ENCODE measurements around the gene PAQR4. TPM values are rescaled to one million over a fixed set of nuclear protein-coding genes. Genes with fewer than 3 reads are reported as not detected.
A peak's percentile ranks its signal among the peaks of the same experiment; 100 is the strongest.

The PAQR4 gene
- polyA plus RNA-seq, 2 of the 4 experiments (the other 2 are of a cell fraction) = 8.0 to 18.6 TPM

GRCh38 chr16:3015865-3016521, 46.8 kb downstream of the PAQR4 start:
- H3K4me1 ChIP-seq = peaks cover 20% of the 10 kb centered on the region
- ATAC-seq (no peak), FAIRE-seq (no peak), DNase-seq (ENCODE audit: low read depth in 1 of 2, low spot score in 1 of 2) (no peak)
- CTCF ChIA-PET = interaction anchor here (0.7 to 3.4 kb wide), 2 partner anchors 12 to 44 kb away, joined by 3 to 16 read pairs; no protein-coding TSS in a partner anchor
- no peaks in the 10 kb centered on the region for H3K9me3 ChIP-seq
- POLR2A ChIA-PET = no interaction called here
- H3K27ac ChIP-seq = no peak overlapping the region
- H3K4me3 ChIP-seq = no peak overlapping the region
- H3K4me2 ChIP-seq = no peak overlapping the region
- WGBS (ENCODE audit: missing lambda C conversion rate) = 88% methylated on average over 8 of the region's 13 CpGs
- no peak for TF ChIP-seq ZSCAN20 (CRISPR knock-in tag; IDR thresholded peaks at IDR 0.05)
- no peak for TF ChIP-seq CHD2 (IDR thresholded peaks at IDR 0.05; ENCODE audit: low read length, partially characterized antibody)
- TF ChIP-seq HOXB5 (CRISPR knock-in tag; IDR thresholded peaks at IDR 0.05) = no peak
- TF ChIP-seq PBX3 (IDR thresholded peaks at IDR 0.05) = no peak
- TF ChIP-seq USF2 (IDR thresholded peaks at IDR 0.05) = no peak
- TF ChIP-seq JUN (IDR thresholded peaks at IDR 0.05) = no peak
- TF ChIP-seq CBX2 (IDR thresholded peaks at IDR 0.05; ENCODE audit: borderline replicate concordance, low read depth) = no peak
- no peak for TF ChIP-seq PHF8 (IDR thresholded peaks at IDR 0.05; ENCODE audit: borderline replicate concordance, low read depth)
- no peak for TF ChIP-seq EHF (CRISPR knock-in tag; IDR thresholded peaks at IDR 0.05)
- no peak for TF ChIP-seq CEBPB (IDR thresholded peaks at IDR 0.05)
- TF ChIP-seq POLR2A (IDR thresholded peaks at IDR 0.05; ENCODE audit: low read length) = no peak
- TF ChIP-seq FOSB (CRISPR knock-in tag; IDR thresholded peaks at IDR 0.05) = no peak
- TF ChIP-seq TFCP2L1 (CRISPR knock-in tag; IDR thresholded peaks at IDR 0.05) = no peak
- no peak for TF ChIP-seq BCL3 (IDR thresholded peaks at IDR 0.05)
- no peak for TF ChIP-seq SMC3 (IDR thresholded peaks at IDR 0.05)
- TF ChIP-seq RARB (CRISPR knock-in tag; IDR thresholded peaks at IDR 0.05) = no peak
- TF ChIP-seq ZC3H11A (IDR thresholded peaks at IDR 0.05) = no peak
- no peak for TF ChIP-seq SREBF2 (IDR thresholded peaks at IDR 0.05)
- no peak for TF ChIP-seq MAFK (IDR thresholded peaks at IDR 0.05; ENCODE audit: partially characterized antibody)
- TF ChIP-seq REST (IDR thresholded peaks at IDR 0.05) = no peak

- FAIRE-seq (no peak), DNase-seq (ENCODE audit: low read depth in 1 of 2, low spot score in 1 of 2) (no peak), ATAC-seq (no peak)
- CTCF ChIA-PET = interaction anchor here (6.6 kb wide), 1 partner anchor 11 kb away, joined by 112 read pairs; no protein-coding TSS in a partner anchor
- TF ChIP-seq EHF (CRISPR knock-in tag; IDR thresholded peaks at IDR 0.05) (no peak), HOXA7 (CRISPR knock-in tag; IDR thresholded peaks at IDR 0.05) (no peak), TP53 (CRISPR knock-in tag; IDR thresholded peaks at IDR 0.05) (no peak), HDAC2 (IDR thresholded peaks at IDR 0.05) (no peak), FOXS1 (CRISPR knock-in tag; IDR thresholded peaks at IDR 0.05) (no peak), ZNF302 (CRISPR knock-in tag; IDR thresholded peaks at IDR 0.05) (no peak), RARB (CRISPR knock-in tag; IDR thresholded peaks at IDR 0.05) (no peak), PHF8 (IDR thresholded peaks at IDR 0.05; ENCODE audit: borderline replicate concordance, low read depth) (no peak)
- Histone ChIP-seq H3K9me3 (no peaks in the 10 kb centered on the region), H3K4me3 (no peak overlapping the region), H3K4me1 (peaks cover 20% of the 10 kb centered on the region), H3K27ac (peak overlapping the region in 1 of 2 experiments; percentile 41; a peak in 1 of 6 replicates), H3K4me2 (no peak overlapping the region)
- 96% methylated on average over 15 of the region's 20 CpGs for WGBS (ENCODE audit: missing lambda C conversion rate)
- POLR2A ChIA-PET = no interaction called here
These were observed 48.2 kb downstream of the PAQR4 start for GRCh38 chr16:3017344-3017743.
